ENCODE data around the gene SH3RF1. TPM values are rescaled to one million over a fixed set of nuclear protein-coding genes. Genes with fewer than 3 reads are reported as not detected.

SH3RF1 gene
- total and polyA plus RNA-seq, 4 donors, result 1.8 to 7.9 (median 3.5) TPM

DNA sequence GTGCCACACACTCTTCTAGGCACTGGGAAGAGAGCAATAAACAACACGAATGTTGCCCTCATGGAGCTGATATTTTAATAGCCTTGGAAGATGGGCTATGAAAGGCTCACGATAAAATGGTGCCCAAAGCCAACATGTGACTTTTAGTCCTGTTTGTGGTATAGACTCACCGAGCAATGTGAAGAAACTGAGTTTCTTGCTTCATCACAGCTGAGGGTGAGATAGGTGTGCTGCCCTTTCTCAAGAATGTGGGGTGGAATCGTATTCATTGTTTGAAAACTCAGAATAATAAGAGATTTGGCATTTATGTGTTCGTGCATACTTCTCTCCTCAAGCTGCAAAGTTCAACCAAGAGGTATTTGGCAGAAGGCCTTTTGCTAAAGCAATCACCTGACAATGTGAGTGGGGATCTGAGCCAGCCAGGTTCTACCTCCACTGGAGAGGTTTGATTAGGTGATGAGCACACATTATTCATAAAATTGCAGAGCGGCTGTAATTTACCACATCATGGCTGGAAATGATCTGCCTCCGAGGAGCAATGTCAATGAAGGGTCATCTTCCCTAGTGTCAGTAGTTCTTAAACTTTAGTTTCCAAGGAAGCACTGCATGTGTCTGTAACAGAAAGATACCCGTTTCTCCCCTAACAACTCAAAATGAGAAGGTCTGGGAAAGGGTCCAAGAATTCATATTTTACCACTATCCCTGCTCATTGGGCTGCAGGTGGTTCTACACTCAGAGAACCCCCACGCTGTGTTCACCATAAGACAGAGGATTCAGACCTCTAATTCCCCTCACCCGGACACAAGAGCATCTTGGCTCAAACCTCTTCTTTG is 218.8 kb downstream of the SH3RF1 start:
- WGBS, result 61% methylated on average over 10 of the region's 10 CpGs
- Histone ChIP-seq H3K4me1 (ENCODE audit: control insufficient read depth in 4 of 4, insufficient read depth in 4 of 4, low read length in 3 of 4) (peaks cover 2 to 11% (median 6%) of the 10 kb centered on the region in 4 donors), H3K9me3 (ENCODE audit: control insufficient read depth in 4 of 4, low read length in 3 of 4) (no peaks in the 10 kb centered on the region), H3K27ac (ENCODE audit: low read depth in 1 of 2, low read length in 2 of 2) (no peak overlapping the region), H3K9ac (ENCODE audit: low read depth in 1 of 2, low read length in 2 of 2) (no peak overlapping the region), H3K27me3 (ENCODE audit: control insufficient read depth in 4 of 4, insufficient read depth in 4 of 4, low read length in 3 of 4) (no peaks in the 10 kb centered on the region), H3K4me3 (ENCODE audit: low read depth in 1 of 3, low read length in 3 of 3) (no peak overlapping the region), H3K36me3 (ENCODE audit: control insufficient read depth in 4 of 4, insufficient read depth in 3 of 4, low read depth in 1 of 4, low read length in 3 of 4) (no peaks in the 10 kb centered on the region)
- TF ChIP-seq FOXA2 (IDR thresholded peaks at IDR 0.05), result no peak
- peak; percentile 31 to 55 for TF ChIP-seq RXRA (IDR thresholded peaks at IDR 0.05)
- TF ChIP-seq, protein P1, sequence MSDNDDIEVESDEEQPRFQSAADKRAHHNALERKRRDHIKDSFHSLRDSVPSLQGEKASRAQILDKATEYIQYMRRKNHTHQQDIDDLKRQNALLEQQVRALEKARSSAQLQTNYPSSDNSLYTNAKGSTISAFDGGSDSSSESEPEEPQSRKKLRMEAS (IDR thresholded peaks at IDR 0.05), result no peak
- peak; percentile 67 to 72 for TF ChIP-seq HNF4A (conservative IDR thresholded peaks at IDR 0.05)
- TF ChIP-seq, protein P2, sequence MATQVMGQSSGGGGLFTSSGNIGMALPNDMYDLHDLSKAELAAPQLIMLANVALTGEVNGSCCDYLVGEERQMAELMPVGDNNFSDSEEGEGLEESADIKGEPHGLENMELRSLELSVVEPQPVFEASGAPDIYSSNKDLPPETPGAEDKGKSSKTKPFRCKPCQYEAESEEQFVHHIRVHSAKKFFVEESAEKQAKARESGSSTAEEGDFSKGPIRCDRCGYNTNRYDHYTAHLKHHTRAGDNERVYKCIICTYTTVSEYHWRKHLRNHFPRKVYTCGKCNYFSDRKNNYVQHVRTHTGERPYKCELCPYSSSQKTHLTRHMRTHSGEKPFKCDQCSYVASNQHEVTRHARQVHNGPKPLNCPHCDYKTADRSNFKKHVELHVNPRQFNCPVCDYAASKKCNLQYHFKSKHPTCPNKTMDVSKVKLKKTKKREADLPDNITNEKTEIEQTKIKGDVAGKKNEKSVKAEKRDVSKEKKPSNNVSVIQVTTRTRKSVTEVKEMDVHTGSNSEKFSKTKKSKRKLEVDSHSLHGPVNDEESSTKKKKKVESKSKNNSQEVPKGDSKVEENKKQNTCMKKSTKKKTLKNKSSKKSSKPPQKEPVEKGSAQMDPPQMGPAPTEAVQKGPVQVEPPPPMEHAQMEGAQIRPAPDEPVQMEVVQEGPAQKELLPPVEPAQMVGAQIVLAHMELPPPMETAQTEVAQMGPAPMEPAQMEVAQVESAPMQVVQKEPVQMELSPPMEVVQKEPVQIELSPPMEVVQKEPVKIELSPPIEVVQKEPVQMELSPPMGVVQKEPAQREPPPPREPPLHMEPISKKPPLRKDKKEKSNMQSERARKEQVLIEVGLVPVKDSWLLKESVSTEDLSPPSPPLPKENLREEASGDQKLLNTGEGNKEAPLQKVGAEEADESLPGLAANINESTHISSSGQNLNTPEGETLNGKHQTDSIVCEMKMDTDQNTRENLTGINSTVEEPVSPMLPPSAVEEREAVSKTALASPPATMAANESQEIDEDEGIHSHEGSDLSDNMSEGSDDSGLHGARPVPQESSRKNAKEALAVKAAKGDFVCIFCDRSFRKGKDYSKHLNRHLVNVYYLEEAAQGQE (IDR thresholded peaks at IDR 0.05), result no peak
- TF ChIP-seq FOXA1 (IDR thresholded peaks at IDR 0.05), result no peak
- TF ChIP-seq TAF1 (conservative IDR thresholded peaks at IDR 0.05), result no peak
- TF ChIP-seq HNF4G (IDR thresholded peaks at IDR 0.05), result peak; percentile 43
- TF ChIP-seq SP1 (IDR thresholded peaks at IDR 0.05), result peak; percentile 53
- TF ChIP-seq RAD21 (IDR thresholded peaks at IDR 0.05), result peak in 1 of 2 donors; percentile 44
- no peak for TF ChIP-seq GABPA (IDR thresholded peaks at IDR 0.05 in 1 of 2, conservative IDR thresholded peaks at IDR 0.05 in 1 of 2)
- TF ChIP-seq, protein P3, sequence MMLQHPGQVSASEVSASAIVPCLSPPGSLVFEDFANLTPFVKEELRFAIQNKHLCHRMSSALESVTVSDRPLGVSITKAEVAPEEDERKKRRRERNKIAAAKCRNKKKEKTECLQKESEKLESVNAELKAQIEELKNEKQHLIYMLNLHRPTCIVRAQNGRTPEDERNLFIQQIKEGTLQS (IDR thresholded peaks at IDR 0.05), result no peak
- no peak for TF ChIP-seq JUND (IDR thresholded peaks at IDR 0.05)
- TF ChIP-seq, protein P4, sequence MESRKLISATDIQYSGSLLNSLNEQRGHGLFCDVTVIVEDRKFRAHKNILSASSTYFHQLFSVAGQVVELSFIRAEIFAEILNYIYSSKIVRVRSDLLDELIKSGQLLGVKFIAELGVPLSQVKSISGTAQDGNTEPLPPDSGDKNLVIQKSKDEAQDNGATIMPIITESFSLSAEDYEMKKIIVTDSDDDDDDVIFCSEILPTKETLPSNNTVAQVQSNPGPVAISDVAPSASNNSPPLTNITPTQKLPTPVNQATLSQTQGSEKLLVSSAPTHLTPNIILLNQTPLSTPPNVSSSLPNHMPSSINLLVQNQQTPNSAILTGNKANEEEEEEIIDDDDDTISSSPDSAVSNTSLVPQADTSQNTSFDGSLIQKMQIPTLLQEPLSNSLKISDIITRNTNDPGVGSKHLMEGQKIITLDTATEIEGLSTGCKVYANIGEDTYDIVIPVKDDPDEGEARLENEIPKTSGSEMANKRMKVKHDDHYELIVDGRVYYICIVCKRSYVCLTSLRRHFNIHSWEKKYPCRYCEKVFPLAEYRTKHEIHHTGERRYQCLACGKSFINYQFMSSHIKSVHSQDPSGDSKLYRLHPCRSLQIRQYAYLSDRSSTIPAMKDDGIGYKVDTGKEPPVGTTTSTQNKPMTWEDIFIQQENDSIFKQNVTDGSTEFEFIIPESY (IDR thresholded peaks at IDR 0.05), result no peak
- TF ChIP-seq YY1 (IDR thresholded peaks at IDR 0.05), result peak; percentile 43
- TF ChIP-seq NR2F2 (IDR thresholded peaks at IDR 0.05), result no peak
- no peak for TF ChIP-seq EGR1 (IDR thresholded peaks at IDR 0.05; ENCODE audit: low read depth in 2 of 2)
- TF ChIP-seq, protein P5, sequence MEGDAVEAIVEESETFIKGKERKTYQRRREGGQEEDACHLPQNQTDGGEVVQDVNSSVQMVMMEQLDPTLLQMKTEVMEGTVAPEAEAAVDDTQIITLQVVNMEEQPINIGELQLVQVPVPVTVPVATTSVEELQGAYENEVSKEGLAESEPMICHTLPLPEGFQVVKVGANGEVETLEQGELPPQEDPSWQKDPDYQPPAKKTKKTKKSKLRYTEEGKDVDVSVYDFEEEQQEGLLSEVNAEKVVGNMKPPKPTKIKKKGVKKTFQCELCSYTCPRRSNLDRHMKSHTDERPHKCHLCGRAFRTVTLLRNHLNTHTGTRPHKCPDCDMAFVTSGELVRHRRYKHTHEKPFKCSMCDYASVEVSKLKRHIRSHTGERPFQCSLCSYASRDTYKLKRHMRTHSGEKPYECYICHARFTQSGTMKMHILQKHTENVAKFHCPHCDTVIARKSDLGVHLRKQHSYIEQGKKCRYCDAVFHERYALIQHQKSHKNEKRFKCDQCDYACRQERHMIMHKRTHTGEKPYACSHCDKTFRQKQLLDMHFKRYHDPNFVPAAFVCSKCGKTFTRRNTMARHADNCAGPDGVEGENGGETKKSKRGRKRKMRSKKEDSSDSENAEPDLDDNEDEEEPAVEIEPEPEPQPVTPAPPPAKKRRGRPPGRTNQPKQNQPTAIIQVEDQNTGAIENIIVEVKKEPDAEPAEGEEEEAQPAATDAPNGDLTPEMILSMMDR (IDR thresholded peaks at IDR 0.05; ENCODE audit: low read depth, low read length, missing input control), result no peak
- no peak for DNase-seq (ENCODE audit: low spot score)

All from liver (tissue), 9 donors.